Measurements from ENCODE around the gene TRIM72.

DNA sequence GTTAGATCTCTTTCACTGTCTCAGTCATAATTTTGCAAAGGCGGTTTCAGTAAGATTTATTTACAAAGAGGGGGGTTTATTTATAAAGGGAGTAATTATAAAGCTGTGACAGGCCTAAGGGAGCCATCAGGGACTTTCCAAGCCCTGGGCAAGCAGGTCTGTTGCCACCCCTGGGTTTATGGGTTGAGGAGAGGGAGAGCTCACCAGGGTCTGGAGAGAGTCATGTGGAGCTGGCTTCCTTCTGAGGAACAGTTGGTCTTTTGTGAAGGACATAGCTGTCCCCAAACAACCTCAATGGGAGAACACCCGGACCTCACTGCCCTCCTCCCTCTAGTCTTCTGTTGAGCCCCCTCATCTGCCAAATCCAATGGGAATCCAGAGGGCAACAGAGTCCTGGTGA, 55.6 kb downstream of the TRIM72 start:
- TF ChIP-seq CTCF (IDR thresholded peaks at IDR 0.05) = no peak
- no peak for TF ChIP-seq POLR2A (IDR thresholded peaks at IDR 0.05)

All from Peyer's patch (tissue), 4 donors.